ENCODE measurements around the gene MUC2. TPM values are rescaled to one million over a fixed set of nuclear protein-coding genes. Genes with fewer than 3 reads are reported as not detected.

Gene MUC2
- total RNA-seq, 6 experiments from 2014 or later: 0.24 TPM; not detected in 5

DNA sequence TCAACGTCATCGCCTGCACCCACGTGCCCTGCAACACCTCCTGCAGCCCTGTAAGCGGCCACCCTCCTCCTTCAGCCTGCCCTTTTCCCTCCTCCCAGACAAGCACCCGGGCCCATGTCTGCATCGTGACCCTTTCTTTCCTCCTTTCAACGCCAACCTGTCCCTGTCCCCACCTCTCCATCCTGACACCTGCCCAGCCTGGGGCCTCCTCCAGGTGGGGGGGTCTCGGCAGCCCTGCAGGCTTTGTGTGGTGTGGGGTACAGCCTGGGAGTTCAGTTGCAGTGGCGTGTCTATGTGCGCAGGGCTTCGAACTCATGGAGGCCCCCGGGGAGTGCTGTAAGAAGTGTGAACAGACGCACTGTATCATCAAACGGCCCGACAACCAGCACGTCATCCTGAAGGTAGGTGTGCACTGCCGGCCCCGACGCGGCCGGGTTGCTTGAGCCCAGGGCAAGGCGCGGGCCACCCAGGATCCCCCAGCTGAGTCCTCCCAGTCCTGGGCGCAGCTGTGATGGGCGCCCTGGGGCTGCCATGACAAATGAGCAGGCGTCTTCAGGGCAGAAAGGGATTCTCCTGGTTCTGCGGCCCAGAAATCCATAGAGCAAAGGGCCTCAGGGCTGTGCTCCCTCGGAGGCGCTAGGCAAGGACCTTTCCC is 33.7 kb downstream of the MUC2 start:
- H3K36me3 Mint-ChIP-seq (ENCODE audit: low read depth): no peaks in the 10 kb centered on the region; the same call in 1 of the 2 replicates
- no peak overlapping the region for H3K27ac Mint-ChIP-seq
- peaks cover 4% of the 10 kb centered on the region; the same call in 1 of the 2 replicates for H3K27me3 Mint-ChIP-seq (ENCODE audit: insufficient read depth)
- no peak overlapping the region for H3K4me3 Mint-ChIP-seq
- no peak for DNase-seq
- H3K9me3 Mint-ChIP-seq: peaks cover 9% of the 10 kb centered on the region
- TF ChIP-seq, protein P1, sequence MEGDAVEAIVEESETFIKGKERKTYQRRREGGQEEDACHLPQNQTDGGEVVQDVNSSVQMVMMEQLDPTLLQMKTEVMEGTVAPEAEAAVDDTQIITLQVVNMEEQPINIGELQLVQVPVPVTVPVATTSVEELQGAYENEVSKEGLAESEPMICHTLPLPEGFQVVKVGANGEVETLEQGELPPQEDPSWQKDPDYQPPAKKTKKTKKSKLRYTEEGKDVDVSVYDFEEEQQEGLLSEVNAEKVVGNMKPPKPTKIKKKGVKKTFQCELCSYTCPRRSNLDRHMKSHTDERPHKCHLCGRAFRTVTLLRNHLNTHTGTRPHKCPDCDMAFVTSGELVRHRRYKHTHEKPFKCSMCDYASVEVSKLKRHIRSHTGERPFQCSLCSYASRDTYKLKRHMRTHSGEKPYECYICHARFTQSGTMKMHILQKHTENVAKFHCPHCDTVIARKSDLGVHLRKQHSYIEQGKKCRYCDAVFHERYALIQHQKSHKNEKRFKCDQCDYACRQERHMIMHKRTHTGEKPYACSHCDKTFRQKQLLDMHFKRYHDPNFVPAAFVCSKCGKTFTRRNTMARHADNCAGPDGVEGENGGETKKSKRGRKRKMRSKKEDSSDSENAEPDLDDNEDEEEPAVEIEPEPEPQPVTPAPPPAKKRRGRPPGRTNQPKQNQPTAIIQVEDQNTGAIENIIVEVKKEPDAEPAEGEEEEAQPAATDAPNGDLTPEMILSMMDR (IDR thresholded peaks at IDR 0.05): no peak
- no peaks in the 10 kb centered on the region for H3K4me1 Mint-ChIP-seq (ENCODE audit: low read depth)

DNA sequence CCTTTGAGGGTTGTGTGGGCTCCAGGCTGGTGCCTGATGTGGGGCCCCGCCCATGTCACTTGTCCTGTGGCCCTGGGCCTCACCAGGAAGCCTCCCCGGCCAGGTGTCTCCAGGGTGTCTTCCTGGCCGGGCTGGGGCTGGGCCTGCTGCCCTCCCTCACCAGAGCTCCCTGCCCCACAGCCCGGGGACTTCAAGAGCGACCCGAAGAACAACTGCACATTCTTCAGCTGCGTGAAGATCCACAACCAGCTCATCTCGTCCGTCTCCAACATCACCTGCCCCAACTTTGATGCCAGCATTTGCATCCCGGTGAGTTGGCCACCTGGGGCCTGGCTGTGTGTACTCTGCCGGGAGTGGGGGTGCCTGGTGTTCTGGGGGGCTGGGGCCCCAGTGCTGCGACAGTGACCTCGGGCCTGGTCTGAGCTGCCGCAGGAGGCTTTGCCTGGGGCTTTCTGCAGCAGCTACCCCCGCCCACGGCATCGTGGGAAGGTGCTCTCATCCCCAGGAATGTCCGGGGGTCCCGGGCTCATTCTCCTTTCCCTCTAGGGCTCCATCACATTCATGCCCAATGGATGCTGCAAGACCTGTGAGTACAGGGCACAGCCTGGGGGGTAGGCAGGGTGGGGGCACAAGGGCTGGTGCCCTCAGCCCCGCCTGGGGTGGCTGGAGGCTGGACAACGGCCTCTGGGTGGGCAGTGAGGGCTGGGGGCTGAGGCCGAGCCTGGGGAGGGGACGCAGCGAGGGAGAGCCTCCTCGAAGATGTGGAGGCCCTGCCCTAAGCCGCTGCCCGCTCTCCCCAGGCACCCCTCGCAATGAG is 34.6 kb downstream of the MUC2 start:
- H3K27ac Mint-ChIP-seq: no peak overlapping the region
- H3K4me1 Mint-ChIP-seq (ENCODE audit: low read depth): no peaks in the 10 kb centered on the region
- H3K27me3 Mint-ChIP-seq (ENCODE audit: insufficient read depth): peaks cover 7% of the 10 kb centered on the region
- no peak for DNase-seq
- H3K4me3 Mint-ChIP-seq: no peak overlapping the region
- peaks cover 9% of the 10 kb centered on the region for H3K9me3 Mint-ChIP-seq
- H3K36me3 Mint-ChIP-seq (ENCODE audit: low read depth): no peaks in the 10 kb centered on the region; the same call in 1 of the 2 replicates
- TF ChIP-seq, protein P1 (IDR thresholded peaks at IDR 0.05): no peak

DNA sequence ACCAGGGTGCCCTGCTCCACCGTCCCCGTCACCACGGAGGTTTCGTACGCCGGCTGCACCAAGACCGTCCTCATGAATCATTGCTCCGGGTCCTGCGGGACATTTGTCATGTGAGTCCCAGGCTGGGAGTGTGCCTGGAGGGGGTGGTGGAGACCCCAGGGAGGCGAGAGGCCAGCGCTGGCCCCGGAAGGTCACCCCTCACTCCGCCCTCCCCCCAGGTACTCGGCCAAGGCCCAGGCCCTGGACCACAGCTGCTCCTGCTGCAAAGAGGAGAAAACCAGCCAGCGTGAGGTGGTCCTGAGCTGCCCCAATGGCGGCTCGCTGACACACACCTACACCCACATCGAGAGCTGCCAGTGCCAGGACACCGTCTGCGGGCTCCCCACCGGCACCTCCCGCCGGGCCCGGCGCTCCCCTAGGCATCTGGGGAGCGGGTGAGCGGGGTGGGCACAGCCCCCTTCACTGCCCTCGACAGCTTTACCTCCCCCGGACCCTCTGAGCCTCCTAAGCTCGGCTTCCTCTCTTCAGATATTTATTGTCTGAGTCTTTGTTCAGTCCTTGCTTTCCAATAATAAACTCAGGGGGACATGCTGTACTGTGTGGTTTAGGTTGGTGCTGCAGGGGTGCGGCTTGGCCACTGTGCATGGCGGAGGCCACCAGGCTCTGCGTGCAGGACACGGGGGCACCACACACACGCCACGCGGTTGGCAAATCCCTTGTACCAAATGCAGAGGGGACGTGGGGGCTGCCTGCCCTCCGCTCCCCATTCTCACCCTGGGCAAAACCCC is 35.4 kb downstream of the MUC2 start:
- no peak overlapping the region for H3K27ac Mint-ChIP-seq
- no peaks in the 10 kb centered on the region; the same call in 1 of the 2 replicates for H3K36me3 Mint-ChIP-seq (ENCODE audit: low read depth)
- peaks cover 10% of the 10 kb centered on the region for H3K27me3 Mint-ChIP-seq (ENCODE audit: insufficient read depth)
- no peak overlapping the region for H3K4me3 Mint-ChIP-seq
- no peak for DNase-seq
- H3K4me1 Mint-ChIP-seq (ENCODE audit: low read depth): no peaks in the 10 kb centered on the region
- peaks cover 9% of the 10 kb centered on the region for H3K9me3 Mint-ChIP-seq
- TF ChIP-seq, protein P1 (IDR thresholded peaks at IDR 0.05): no peak

DNA sequence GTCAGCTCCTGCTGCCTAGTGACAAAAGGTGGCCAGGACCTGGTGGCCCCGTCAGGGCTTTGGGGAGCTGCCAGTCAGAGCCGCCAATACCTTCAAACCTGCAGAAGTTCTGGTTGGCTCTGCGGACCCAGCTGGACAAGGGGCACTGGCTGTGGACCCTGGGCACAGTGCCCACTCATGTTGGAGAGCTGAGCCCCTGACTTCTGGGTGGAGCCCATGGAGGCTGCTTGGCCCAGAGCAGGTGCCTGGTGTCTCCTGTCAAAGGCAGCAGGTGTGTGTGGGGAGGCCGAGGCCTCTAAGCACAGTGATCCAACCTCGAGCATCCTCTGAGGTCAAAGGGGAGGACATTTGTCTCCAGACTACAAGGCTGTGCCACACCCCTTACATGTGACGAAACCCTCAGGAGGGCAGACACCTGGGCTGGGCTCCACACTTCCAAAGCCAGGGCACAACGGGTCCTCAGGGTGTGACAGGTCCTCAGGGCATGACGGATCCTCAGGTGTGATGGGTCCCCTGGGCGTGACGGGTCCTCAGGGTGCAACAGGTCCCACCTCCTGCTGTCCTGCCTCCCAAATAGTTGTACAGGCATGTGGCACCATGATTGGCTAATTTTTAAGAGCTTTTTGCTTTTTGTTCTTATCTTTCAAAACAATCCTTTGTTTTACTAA is 37.0 kb downstream of the MUC2 start:
- no peaks in the 10 kb centered on the region; the same call in 1 of the 2 replicates for H3K36me3 Mint-ChIP-seq (ENCODE audit: low read depth)
- DNase-seq: no peak
- peaks cover 9% of the 10 kb centered on the region for H3K9me3 Mint-ChIP-seq
- H3K4me1 Mint-ChIP-seq (ENCODE audit: low read depth): no peaks in the 10 kb centered on the region
- TF ChIP-seq, protein P1 (IDR thresholded peaks at IDR 0.05): no peak
- H3K27ac Mint-ChIP-seq: no peak overlapping the region
- no peak overlapping the region for H3K4me3 Mint-ChIP-seq
- H3K27me3 Mint-ChIP-seq (ENCODE audit: insufficient read depth): peaks cover 10% of the 10 kb centered on the region

Measured in HFFc6 (cell line).